GM10248 (cell line): Measurements from ENCODE around the gene TMEM9.

Experiments used
- CTCF ChIA-PET: fragments of 300-600 bp; sonication (Branson Sonifier 250); formaldehyde crosslinking; extraction: SDS; loops from one replicate; lab custom pipeline; 2021; ENCODE audit warnings: antibody characterized with exemption; lab: Yijun Ruan, JAX
- POLR2A ChIA-PET: fragments of 350-650 bp; sonication (Branson Sonifier 250); formaldehyde crosslinking; extraction: SDS; loops from one replicate; lab custom pipeline; 2020; ENCODE audit warnings: antibody characterized with exemption; lab: Yijun Ruan, JAX
- DNase-seq: peaks from one replicate; pipeline ENCODE4 v3.0.0; 2012; ENCODE audit errors: extremely low spot score
- CTCF ChIP-seq: IDR thresholded peaks from 2 replicates; pipeline ENCODE4 v1.5.1; 2012; ENCODE audit warnings: mild to moderate bottlenecking, low read depth; ENCODE audit errors: extremely low read depth, missing control alignments, control extremely low read depth

TMEM9 gene

GRCh38 chr1:201171063-201172036 lies 17.1 kb upstream of the TMEM9 start:
- ChIA-PET CTCF (interaction anchor here (0.9 to 4.6 kb wide), 4 partner anchors 14 to 21 kb away, joined by 6 to 31 read pairs (median 8); partner anchors contain the start of gene TMEM9), POLR2A (interaction anchor here (0.6 to 1.6 kb wide), 2 partner anchors 17 to 1637 kb away, joined by 3 to 4 read pairs; partner anchors contain the start of genes KDM5B and TMEM9)
- TF ChIP-seq CTCF: peak; percentile 22
- peak; percentile 81 for DNase-seq

- POLR2A ChIA-PET: interaction anchor here (0.6 to 1.6 kb wide), 2 partner anchors 17 to 1637 kb away, joined by 3 to 4 read pairs; partner anchors contain the start of genes KDM5B and TMEM9
- peak; percentile 95 for DNase-seq
- no peak for TF ChIP-seq CTCF
- CTCF ChIA-PET: interaction anchor here (2.1 to 4.6 kb wide), 3 partner anchors 13 to 20 kb away, joined by 6 to 31 read pairs (median 8); partner anchors contain the start of gene TMEM9
These were observed 16.3 kb upstream of the TMEM9 start for GRCh38 chr1:201170533-201171062.

- no peak for DNase-seq
- ChIA-PET CTCF (interaction anchor here (1.4 to 4.6 kb wide), 5 partner anchors 12 to 198 kb away, joined by 3 to 31 read pairs (median 8); partner anchors contain the start of gene TMEM9), POLR2A (interaction anchor here (1.6 kb wide), 1 partner anchor 16 kb away, joined by 4 read pairs; the partner anchor contains the start of gene TMEM9)
- no peak for TF ChIP-seq CTCF
These were observed 15.8 kb upstream of the TMEM9 start for GRCh38 chr1:201169971-201170532.

GRCh38 chr1:201169203-201169602 lies 14.9 kb upstream of the TMEM9 start:
- no peak for TF ChIP-seq CTCF
- ChIA-PET CTCF (interaction anchor here (1.2 to 4.6 kb wide), 7 partner anchors 8 to 197 kb away, joined by 3 to 31 read pairs (median 4); no protein-coding TSS in a partner anchor), POLR2A (interaction anchor here (0.5 kb wide), 1 partner anchor 198 kb away, joined by 3 read pairs; no protein-coding TSS in a partner anchor)

GRCh38 chr1:201167041-201167991 lies 13.0 kb upstream of the TMEM9 start:
- ChIA-PET CTCF (interaction anchor here (1.3 to 4.0 kb wide), 5 partner anchors 9 to 48 kb away, joined by 4 to 16 read pairs (median 4); no protein-coding TSS in a partner anchor), POLR2A (no interaction called here)
- no peak for DNase-seq
- TF ChIP-seq CTCF: no peak

More at GRCh38 chr1:201169203-201169602, 14.9 kb upstream of the TMEM9 start:
- DNase-seq: no peak
